Mesendoderm (in vitro differentiated cells): Measurements from ENCODE around the gene GRIK4.

Experiments
- DNase-seq: peaks from one replicate; pipeline ENCODE4 v3.0.0; 2013
- H2AK5ac ChIP-seq: 2 replicates; pipeline ENCODE4 v1.6.1; 2013; ENCODE audit warnings: low read length, inconsistent platforms
- H2BK120ac ChIP-seq: 2 replicates; pipeline ENCODE4 v1.6.1; 2013; ENCODE audit warnings: low read depth, mild to moderate bottlenecking, low read length, moderate library complexity, mixed read lengths
- H2BK15ac ChIP-seq: replicated peaks from 2 replicates; pipeline ENCODE4 v1.6.1; 2013; ENCODE audit warnings: low read depth, mild to moderate bottlenecking, moderate library complexity
- H2BK5ac ChIP-seq: 2 replicates; pipeline ENCODE4 v1.6.1; 2013; ENCODE audit warnings: low read length, inconsistent platforms
- H3K18ac ChIP-seq: 2 replicates; pipeline ENCODE4 v1.6.1; 2013; ENCODE audit warnings: mild to moderate bottlenecking, low read length, mixed read lengths
- H3K23ac ChIP-seq: one replicate; pipeline ENCODE4 v1.6.1; 2013; ENCODE audit warnings: low read length
- H3K27ac ChIP-seq: 2 replicates; pipeline ENCODE4 v1.5.1; 2013; ENCODE audit warnings: low read depth, mild to moderate bottlenecking, inconsistent platforms, low read length, moderate library complexity
- H3K27me3 ChIP-seq: 2 replicates; pipeline ENCODE4 v1.6.1; 2013; ENCODE audit warnings: low read length, control low read depth, mild to moderate bottlenecking, inconsistent platforms; ENCODE audit not compliant: insufficient read depth, poor library complexity
- H3K36me3 ChIP-seq: 2 replicates; pipeline ENCODE4 v1.6.1; 2013; ENCODE audit warnings: low read length, inconsistent platforms; ENCODE audit not compliant: control insufficient read depth, insufficient read depth
- H3K4ac ChIP-seq: one replicate; pipeline ENCODE4 v1.6.1; 2013; ENCODE audit warnings: low read depth, mild to moderate bottlenecking, low read length, moderate library complexity
- H3K4me1 ChIP-seq: 2 replicates; pipeline ENCODE4 v1.6.1; 2013; ENCODE audit warnings: low read depth, low read length, inconsistent platforms; ENCODE audit not compliant: control insufficient read depth
- H3K4me2 ChIP-seq: 2 replicates; pipeline ENCODE4 v1.6.1; 2013; ENCODE audit warnings: low read length
- H3K4me3 ChIP-seq: 2 replicates; pipeline ENCODE4 v1.5.1; 2013; ENCODE audit warnings: mild to moderate bottlenecking, low read length
- H3K56ac ChIP-seq: one replicate; pipeline ENCODE4 v1.6.1; 2013; ENCODE audit warnings: low read length
- H3K79me1 ChIP-seq: 2 replicates; pipeline ENCODE4 v1.6.1; 2013; ENCODE audit warnings: low read length, inconsistent platforms
- H3K79me2 ChIP-seq: 2 replicates; pipeline ENCODE4 v1.6.1; 2013; ENCODE audit warnings: mild to moderate bottlenecking, low read length; ENCODE audit not compliant: control insufficient read depth, insufficient read depth
- H3K9ac ChIP-seq: 2 replicates; pipeline ENCODE4 v1.6.1; 2013; ENCODE audit warnings: low read length, inconsistent platforms
- H4K5ac ChIP-seq: one replicate; pipeline ENCODE4 v1.6.1; 2013; ENCODE audit warnings: low read length
- H4K8ac ChIP-seq: one replicate; pipeline ENCODE4 v1.6.1; 2013; ENCODE audit warnings: low read depth, mild to moderate bottlenecking, control low read depth, low read length, moderate library complexity
- WGBS: extraction: QIAGEN DNeasy Blood & Tissue Kit; methylation state at CpG from one replicate; pipeline ENCODE4 v1.1.7; 2013; ENCODE audit warnings: low lambda C conversion rate, missing lambda C conversion rate; ENCODE audit not compliant: insufficient coverage; ENCODE audit errors: extremely low coverage; 5-methylcytosine and 5-hydroxymethylcytosine counted together

Gene GRIK4

GRCh38 chr11:120775986-120776951 lies 264.7 kb downstream of the GRIK4 start:
- no peak overlapping the region for H3K4me2 ChIP-seq
- H2BK120ac ChIP-seq: no peak overlapping the region
- H3K4me3 ChIP-seq: no peak overlapping the region
- no peaks in the 10 kb centered on the region for H3K27me3 ChIP-seq
- no peak overlapping the region for H4K8ac ChIP-seq
- no peaks in the 10 kb centered on the region for H3K36me3 ChIP-seq
- H2BK15ac ChIP-seq: no peak overlapping the region
- H2AK5ac ChIP-seq: no peak overlapping the region
- H3K56ac ChIP-seq: no peak overlapping the region
- H3K9ac ChIP-seq: no peak overlapping the region
- H2BK5ac ChIP-seq: no peak overlapping the region
- H4K5ac ChIP-seq: no peak overlapping the region
- no peak overlapping the region for H3K4ac ChIP-seq
- no peak overlapping the region for H3K23ac ChIP-seq
- H3K4me1 ChIP-seq: peaks cover 4% of the 10 kb centered on the region
- no peaks in the 10 kb centered on the region for H3K79me2 ChIP-seq
- WGBS: no CpG with 5 or more reads among the region's 17 CpGs
- H3K18ac ChIP-seq: no peak overlapping the region
- H3K27ac ChIP-seq: no peak overlapping the region
- no peaks in the 10 kb centered on the region for H3K79me1 ChIP-seq
- DNase-seq: peak; percentile 71

DNA sequence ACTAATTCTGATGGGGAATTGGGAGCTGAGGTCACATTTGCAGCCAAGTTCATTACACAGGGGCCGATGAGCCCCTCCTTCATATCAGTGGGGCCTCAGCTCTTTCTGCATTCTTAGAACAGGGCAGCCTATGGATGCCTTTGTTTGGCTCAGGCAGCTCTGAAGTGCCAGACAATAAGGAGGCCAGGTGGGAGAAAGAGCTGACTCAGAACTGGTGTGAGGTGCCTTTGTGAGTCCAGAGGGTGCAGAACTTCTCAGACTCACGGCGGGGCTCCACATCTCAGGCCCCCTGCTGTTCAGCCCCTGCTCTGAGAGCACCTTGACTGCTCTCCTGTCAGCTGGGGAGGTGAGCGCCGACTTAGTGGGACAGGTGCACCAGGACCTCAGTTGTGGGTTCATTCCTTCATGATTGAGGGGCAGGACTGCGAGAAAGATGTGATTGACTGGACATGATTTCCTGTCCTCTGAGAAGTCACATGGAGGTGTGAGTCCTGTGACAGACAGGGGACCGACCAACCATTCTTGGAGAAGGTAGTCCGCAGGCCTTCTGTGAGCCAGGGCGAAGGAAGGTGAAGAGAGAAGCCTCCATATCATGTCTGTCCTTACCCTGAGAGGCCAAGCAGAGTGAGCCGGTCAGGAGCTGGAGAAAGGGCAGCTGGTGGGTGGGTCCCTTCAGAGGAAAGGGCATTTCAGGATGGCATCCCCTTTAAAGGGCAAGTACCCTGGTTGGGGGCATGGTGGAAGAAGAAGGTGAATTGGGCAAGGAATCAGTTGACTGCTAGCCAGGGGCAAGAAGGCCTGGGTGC lies 267.3 kb downstream of the GRIK4 start:
- Histone ChIP-seq H4K8ac (no peak overlapping the region), H3K4ac (no peak overlapping the region), H3K4me2 (no peak overlapping the region), H3K56ac (peak overlapping the region; percentile 30), H3K79me2 (no peaks in the 10 kb centered on the region), H3K23ac (no peak overlapping the region), H2AK5ac (no peak overlapping the region), H2BK5ac (no peak overlapping the region), H3K27me3 (no peaks in the 10 kb centered on the region), H3K18ac (no peak overlapping the region), H2BK15ac (no peak overlapping the region), H3K4me3 (no peak overlapping the region), H4K5ac (no peak overlapping the region), H3K9ac (no peak overlapping the region), H3K27ac (no peak overlapping the region), H3K36me3 (no peaks in the 10 kb centered on the region), H3K4me1 (peaks cover 4% of the 10 kb centered on the region), H2BK120ac (no peak overlapping the region), H3K79me1 (no peaks in the 10 kb centered on the region)
- peak; percentile 76 for DNase-seq
- WGBS: no CpG with 5 or more reads among the region's 10 CpGs

DNA sequence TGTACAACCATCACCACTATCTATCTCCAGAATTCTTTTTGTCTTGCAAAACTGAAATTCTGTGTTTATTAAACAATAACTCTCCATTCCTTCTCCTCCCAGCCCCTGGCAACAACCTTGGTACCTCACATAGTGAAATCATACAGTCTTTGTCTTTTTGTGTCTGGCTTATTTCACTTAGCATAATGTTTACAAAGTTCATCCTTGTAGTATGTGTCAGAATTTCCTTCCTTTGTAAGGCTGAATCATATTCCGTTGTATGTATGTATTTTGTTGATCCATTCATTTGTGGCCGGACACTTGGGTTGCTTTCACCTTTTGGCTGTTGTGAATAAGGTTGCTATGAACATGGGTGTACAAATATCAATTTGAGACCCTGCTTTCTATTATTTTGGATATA lies 268.7 kb downstream of the GRIK4 start:
- Histone ChIP-seq H3K56ac (no peak overlapping the region), H3K4me3 (no peak overlapping the region), H3K18ac (no peak overlapping the region), H2BK15ac (no peak overlapping the region), H2BK5ac (no peak overlapping the region), H3K79me1 (no peaks in the 10 kb centered on the region), H3K23ac (no peak overlapping the region), H3K36me3 (no peaks in the 10 kb centered on the region), H4K8ac (no peak overlapping the region), H3K9ac (no peak overlapping the region), H3K27me3 (no peaks in the 10 kb centered on the region), H3K4ac (no peak overlapping the region), H3K79me2 (no peaks in the 10 kb centered on the region), H2BK120ac (no peak overlapping the region), H3K4me2 (no peak overlapping the region), H2AK5ac (no peak overlapping the region), H4K5ac (no peak overlapping the region), H3K4me1 (peaks cover 4% of the 10 kb centered on the region), H3K27ac (no peak overlapping the region)
- WGBS: no CpG with 5 or more reads among the region's 2 CpGs
- DNase-seq: no peak

DNA sequence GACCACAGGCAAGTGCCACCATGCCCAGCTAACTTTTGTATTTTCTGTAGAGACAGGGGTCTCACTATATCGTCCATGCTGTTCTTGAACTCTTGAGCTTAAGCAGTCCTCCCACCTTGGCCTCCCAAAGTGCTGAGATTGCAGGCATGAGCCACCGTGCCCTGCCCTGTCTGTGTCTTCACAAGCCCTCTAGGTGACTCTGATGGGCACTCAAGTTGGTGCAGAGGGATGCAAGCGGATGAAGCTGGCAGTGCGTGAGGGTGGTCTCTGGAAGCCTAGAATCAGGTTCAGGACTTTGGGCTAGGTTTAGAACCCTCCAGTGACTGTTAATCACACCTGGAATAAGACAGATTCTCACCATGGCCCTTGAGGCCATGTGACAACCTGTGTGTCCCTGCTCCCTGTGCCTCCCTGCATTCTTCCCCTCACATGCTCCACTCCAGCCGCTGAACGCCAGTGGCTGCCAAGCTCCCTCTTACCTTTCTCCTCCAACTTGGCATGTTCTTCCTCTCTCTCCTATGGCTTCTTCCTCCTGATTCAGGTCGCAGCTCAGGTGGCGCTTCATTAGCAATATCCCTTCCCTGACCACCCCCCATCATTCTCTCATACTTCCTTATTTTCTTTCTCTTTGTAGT lies 270.1 kb downstream of the GRIK4 start:
- no peak overlapping the region for H3K4me3 ChIP-seq
- no peak overlapping the region for H3K4ac ChIP-seq
- H2AK5ac ChIP-seq: no peak overlapping the region
- H3K79me2 ChIP-seq: no peaks in the 10 kb centered on the region
- H3K4me1 ChIP-seq: peaks cover 4% of the 10 kb centered on the region
- H3K4me2 ChIP-seq: no peak overlapping the region
- no peaks in the 10 kb centered on the region for H3K36me3 ChIP-seq
- WGBS: no CpG with 5 or more reads among the region's 8 CpGs
- no peak overlapping the region for H4K8ac ChIP-seq
- no peak overlapping the region for H2BK5ac ChIP-seq
- H2BK15ac ChIP-seq: no peak overlapping the region
- no peak overlapping the region for H3K23ac ChIP-seq
- H3K9ac ChIP-seq: no peak overlapping the region
- DNase-seq: no peak
- no peak overlapping the region for H3K18ac ChIP-seq
- no peak overlapping the region for H4K5ac ChIP-seq
- H3K79me1 ChIP-seq: no peaks in the 10 kb centered on the region
- H3K56ac ChIP-seq: no peak overlapping the region
- H2BK120ac ChIP-seq: no peak overlapping the region
- H3K27me3 ChIP-seq: no peaks in the 10 kb centered on the region
- no peak overlapping the region for H3K27ac ChIP-seq

DNA sequence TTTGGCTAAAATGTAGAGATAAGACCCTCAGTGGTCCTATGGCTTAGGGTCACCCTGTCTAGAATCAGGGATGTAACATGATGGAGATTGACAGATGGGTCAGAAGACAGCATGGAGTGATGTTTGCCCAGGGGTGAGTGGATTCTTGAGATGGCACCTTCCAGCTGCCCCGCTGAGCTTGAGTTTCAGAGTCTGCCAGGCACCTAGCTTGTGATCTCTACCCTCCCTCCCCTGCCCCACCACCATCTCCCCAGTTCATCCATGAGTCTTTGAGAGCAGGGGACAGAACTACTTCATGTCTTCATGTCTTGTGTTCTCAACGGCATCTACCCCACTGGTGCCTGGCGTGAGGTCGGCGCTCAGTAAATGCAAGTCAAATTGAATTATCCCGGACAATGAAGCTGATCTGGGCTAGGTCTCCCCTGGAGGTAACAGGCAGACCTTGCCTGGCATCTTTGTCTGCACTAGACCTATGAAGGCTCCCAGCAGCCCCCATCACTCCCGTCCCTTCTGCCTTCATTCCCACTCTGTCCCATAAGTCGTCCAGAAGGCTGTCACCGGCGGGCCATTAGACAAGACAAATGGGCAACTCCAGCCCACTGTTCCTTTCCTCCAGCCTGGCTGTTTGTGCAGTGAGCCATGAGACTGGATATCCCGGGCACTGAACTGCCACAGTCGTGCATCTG lies 273.2 kb downstream of the GRIK4 start:
- no CpG with 5 or more reads among the region's 12 CpGs for WGBS
- H3K4me3 ChIP-seq: no peak overlapping the region
- H2BK15ac ChIP-seq: no peak overlapping the region
- no peak overlapping the region for H3K4ac ChIP-seq
- H4K5ac ChIP-seq: no peak overlapping the region
- no peak for DNase-seq
- no peak overlapping the region for H2BK5ac ChIP-seq
- no peaks in the 10 kb centered on the region for H3K27me3 ChIP-seq
- H3K4me2 ChIP-seq: no peak overlapping the region
- no peaks in the 10 kb centered on the region for H3K4me1 ChIP-seq
- H3K18ac ChIP-seq: no peak overlapping the region
- no peaks in the 10 kb centered on the region for H3K36me3 ChIP-seq
- no peak overlapping the region for H3K56ac ChIP-seq
- H3K79me2 ChIP-seq: no peaks in the 10 kb centered on the region
- H4K8ac ChIP-seq: no peak overlapping the region
- no peaks in the 10 kb centered on the region for H3K79me1 ChIP-seq
- H3K9ac ChIP-seq: no peak overlapping the region
- no peak overlapping the region for H3K27ac ChIP-seq
- H2AK5ac ChIP-seq: no peak overlapping the region
- no peak overlapping the region for H2BK120ac ChIP-seq
- no peak overlapping the region for H3K23ac ChIP-seq
